ENCODE measurements around the gene OR52R1. TPM values are rescaled to one million over a fixed set of nuclear protein-coding genes. Genes with fewer than 3 reads are reported as not detected.
"Not testable (repeated sequence)": the region's sequence is repeated elsewhere in the genome, so short reads cannot be mapped to it uniquely, and the experiment has no call there.

Gene OR52R1
- total RNA-seq, result not detected

DNA sequence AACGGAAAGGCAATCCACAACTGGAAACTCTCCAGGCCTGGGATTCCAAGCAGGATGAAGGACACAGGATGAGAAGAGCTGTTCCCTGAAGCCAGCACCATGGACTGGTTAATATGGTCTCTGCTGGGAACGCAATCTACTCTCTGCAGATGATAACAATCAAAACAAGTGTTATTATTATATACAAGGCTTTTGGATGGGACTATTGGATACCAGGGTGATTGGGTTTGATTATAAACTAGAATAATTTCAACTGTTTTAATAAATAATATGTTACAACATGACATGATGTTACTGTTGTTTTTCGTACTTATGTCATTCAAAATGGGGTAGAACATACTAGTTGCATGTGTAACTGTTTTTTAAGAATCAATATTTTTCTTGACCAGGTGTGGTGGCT, at the start of gene OR52R1:
Gene OR52R1 (minus strand): TSS at position 101 of the 400 bp plus-strand sequence. CDS start 0 bp downstream, at position 101.
- no peak within 1 kb of the TSS for H3K4me3 Mint-ChIP-seq

DNA sequence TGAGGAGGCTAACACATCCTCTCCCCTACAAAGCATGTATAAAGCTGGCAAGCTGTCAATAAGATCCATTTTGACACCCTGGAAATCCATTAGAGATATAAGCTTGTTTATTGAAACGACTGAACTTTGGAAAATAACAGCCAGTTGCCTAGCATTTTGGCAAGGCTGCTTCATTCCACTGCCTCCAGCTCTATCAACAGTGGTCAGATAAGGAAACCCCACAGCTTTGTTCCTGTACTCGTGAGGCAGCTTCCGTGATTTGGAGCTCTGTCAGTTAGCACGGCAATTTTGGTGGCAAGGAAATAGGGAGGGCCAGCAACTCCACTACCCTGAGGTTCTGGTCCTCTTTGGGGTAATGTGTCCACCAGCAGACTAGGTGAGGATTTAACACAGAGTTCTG, 46.9 kb upstream of the OR52R1 start:
- no peak for DNase-seq
- no peak overlapping the region for H3K27ac Mint-ChIP-seq
- H3K27me3 Mint-ChIP-seq, result peaks cover 8% of the 10 kb centered on the region
- H3K36me3 Mint-ChIP-seq, result no peaks in the 10 kb centered on the region
- no peaks in the 10 kb centered on the region for H3K9me3 Mint-ChIP-seq
- H3K4me1 Mint-ChIP-seq, result no peaks in the 10 kb centered on the region
- no peak overlapping the region for H3K4me3 Mint-ChIP-seq

More for the DNA sequence above, at the start of gene OR52R1:
- H3K4me1 Mint-ChIP-seq, result no peaks in the 10 kb centered on the region
- H3K27ac Mint-ChIP-seq, result no peak within 1 kb of the TSS
- no peak for DNase-seq
- no peaks in the 10 kb centered on the region for H3K9me3 Mint-ChIP-seq
- no peaks in the 10 kb centered on the region for H3K36me3 Mint-ChIP-seq
- H3K27me3 Mint-ChIP-seq, result no peaks in the 10 kb centered on the region

DNA sequence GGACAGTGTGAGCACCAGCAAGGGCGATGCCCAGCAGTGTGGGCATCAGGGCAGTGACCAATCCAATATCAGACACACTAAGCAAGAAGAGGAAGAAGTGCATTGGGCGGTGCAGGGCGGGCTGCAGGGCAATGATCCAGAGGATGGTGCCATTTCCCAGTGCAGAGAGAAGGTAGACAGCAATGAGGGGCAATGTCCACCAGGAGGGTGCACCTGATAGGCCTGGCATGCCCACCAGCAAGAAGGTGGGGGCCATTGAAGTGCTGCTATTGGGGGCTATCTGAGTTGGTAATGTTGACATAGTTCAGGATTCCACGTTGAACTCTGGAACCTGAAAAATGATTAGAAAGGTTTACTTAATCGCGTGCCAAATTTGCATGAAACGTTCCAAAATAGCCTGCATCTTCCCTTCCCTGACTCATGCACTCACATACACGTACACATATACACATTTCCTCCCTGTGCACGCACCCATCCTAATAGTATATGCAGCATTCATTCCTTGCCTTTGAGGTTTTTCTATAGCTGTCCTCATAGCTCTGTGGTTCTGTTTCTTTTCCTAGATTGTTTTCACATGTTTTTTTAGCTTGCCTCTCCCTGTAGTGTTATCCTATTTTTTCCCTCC, 44.8 kb upstream of the OR52R1 start, which contains the start of gene OR51S1:
Gene OR51S1 (minus strand): TSS at position 301 of the 625 bp plus-strand sequence. CDS start 0 bp downstream, at position 301.
- peaks cover 8% of the 10 kb centered on the region for H3K27me3 Mint-ChIP-seq
- H3K4me1 Mint-ChIP-seq, result no peaks in the 10 kb centered on the region

DNA sequence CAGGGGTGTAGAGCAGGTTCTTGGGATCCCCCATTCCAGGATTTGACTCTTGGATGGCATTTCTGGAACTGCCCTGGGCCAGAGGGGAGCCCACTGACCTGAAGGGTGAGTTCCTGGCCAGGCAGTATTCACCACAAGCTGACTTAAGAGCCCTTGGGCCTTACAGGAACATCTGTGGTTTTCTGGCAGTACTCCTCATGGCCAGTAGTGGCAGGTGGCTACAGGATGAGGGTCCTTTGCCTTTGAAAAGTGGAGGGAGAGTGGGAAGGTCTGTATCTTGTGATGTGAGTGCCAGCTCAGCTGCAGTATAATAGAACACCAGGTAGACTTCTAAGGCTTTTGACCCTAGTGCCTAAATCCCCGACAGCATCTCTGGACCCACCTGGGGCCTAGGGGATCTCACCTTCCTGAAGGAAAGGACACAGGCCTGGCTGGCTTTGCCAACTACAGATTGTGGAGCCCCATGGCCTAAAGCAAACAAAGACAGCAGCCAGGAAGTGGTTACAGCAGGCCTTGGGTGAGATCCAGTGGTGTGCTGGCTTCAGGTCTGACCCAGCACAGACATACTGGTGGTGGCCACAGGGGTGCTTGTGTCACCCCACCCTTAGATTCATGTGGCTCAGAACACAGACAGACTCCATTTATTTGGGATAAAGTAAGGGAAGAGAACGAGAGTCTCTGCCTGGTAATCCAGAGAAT, 35.8 kb upstream of the OR52R1 start:
- DNase-seq, result no peak
- Mint-ChIP-seq H3K36me3 (no peaks in the 10 kb centered on the region), H3K27me3 (peaks cover 8% of the 10 kb centered on the region), H3K9me3 (no peaks in the 10 kb centered on the region), H3K27ac (no peak overlapping the region), H3K4me3 (no peak overlapping the region), H3K4me1 (no peaks in the 10 kb centered on the region)

More for the DNA sequence above, 44.8 kb upstream of the OR52R1 start, which contains the start of gene OR51S1:
- Mint-ChIP-seq H3K9me3 (no peaks in the 10 kb centered on the region), H3K4me3 (no peak within 1 kb of the TSS), H3K36me3 (no peaks in the 10 kb centered on the region), H3K27ac (no peak within 1 kb of the TSS)
- DNase-seq, result no peak

DNA sequence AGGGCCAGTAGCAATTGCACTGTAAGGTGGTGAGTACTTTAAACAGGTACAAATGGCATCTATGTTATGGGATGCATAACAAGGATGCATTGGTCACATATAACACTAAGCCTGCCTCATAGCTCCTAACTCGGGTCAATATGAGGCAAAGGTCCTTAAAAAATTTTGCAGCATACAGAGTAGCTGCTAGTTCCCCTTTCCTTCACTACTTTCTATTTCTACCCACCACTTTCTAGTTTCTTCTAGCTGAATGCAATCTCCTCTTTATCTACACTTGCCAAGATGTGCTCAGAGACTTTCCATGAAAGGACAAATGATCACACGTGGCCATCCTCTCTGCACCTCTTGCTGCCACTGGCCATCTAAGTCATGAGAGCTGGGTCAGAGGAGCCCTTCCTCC, 26.7 kb upstream of the OR52R1 start:
- H3K27ac Mint-ChIP-seq, result no peak overlapping the region
- H3K4me3 Mint-ChIP-seq, result no peak overlapping the region
- H3K36me3 Mint-ChIP-seq, result no peaks in the 10 kb centered on the region
- DNase-seq, result no peak
- no peaks in the 10 kb centered on the region for H3K9me3 Mint-ChIP-seq
- no peaks in the 10 kb centered on the region for H3K4me1 Mint-ChIP-seq
- H3K27me3 Mint-ChIP-seq, result peaks cover 6% of the 10 kb centered on the region

DNA sequence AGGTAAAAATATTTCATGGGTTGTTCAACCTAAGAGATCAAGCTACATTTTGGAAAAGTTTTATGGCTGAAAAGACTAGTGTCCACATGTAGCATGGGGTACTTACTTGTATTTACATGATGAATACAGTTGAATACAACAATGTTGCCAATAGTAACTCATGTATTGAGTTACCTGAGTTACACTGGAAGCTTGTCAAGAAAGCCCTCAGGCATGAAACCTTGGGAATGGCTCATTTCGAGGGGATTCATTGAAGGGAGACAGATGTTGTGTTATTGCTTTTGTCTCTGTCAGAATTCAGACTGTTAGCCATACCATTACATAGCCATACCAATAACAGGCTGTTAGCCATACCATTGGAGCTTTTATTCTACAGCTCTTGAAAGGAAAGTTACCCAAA, 26.2 kb upstream of the OR52R1 start:
- no peaks in the 10 kb centered on the region for H3K36me3 Mint-ChIP-seq
- no peaks in the 10 kb centered on the region for H3K9me3 Mint-ChIP-seq
- H3K27ac Mint-ChIP-seq, result no peak overlapping the region
- no peaks in the 10 kb centered on the region for H3K4me1 Mint-ChIP-seq
- no peak for DNase-seq
- H3K4me3 Mint-ChIP-seq, result no peak overlapping the region
- peaks cover 4% of the 10 kb centered on the region for H3K27me3 Mint-ChIP-seq

DNA sequence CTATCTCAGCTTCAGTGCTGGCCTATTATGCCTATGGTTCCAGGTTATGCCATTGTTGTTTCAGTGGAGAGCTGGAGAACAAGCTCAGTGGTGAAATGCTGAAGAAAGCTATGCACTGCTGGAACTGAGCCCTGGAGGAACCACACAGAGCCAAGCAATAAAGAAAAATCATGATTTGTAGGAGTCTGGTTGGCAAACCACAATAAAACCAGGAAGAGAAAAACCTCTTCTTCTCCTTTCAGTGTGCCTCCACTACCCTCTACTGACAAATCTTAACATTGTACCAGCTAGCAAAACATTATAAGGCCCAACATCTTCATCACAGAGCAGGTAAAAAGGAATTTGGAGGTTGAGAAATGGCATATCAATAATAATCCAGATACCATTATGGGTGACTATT, 22.2 kb upstream of the OR52R1 start:
- no peaks in the 10 kb centered on the region for H3K4me1 Mint-ChIP-seq
- no peak overlapping the region for H3K4me3 Mint-ChIP-seq

DNA sequence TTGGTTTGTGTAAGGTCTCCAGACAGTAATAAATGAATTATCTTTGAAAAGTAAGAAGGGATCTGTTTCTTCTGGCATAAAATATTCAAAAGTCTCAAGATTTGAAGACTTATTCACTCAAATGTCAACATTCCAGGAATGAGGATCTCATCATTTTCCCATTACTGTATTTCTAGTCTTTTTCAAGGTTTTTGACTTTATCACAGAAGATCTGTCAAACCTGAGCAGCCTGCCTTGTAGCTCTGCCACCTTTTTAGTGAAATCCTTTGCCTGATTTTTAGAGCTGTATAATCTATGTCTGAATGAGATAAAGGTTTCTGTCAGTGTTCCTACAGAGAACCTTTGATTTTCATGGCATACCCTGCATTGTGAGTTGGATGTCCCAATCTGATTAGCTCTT, 21.0 kb upstream of the OR52R1 start:
- Mint-ChIP-seq H3K27ac (no peak overlapping the region), H3K4me1 (no peaks in the 10 kb centered on the region), H3K9me3 (no peaks in the 10 kb centered on the region), H3K4me3 (no peak overlapping the region), H3K36me3 (no peaks in the 10 kb centered on the region), H3K27me3 (peaks cover 8% of the 10 kb centered on the region)
- DNase-seq, result no peak

More for the DNA sequence above, 22.2 kb upstream of the OR52R1 start:
- no peaks in the 10 kb centered on the region for H3K36me3 Mint-ChIP-seq
- H3K9me3 Mint-ChIP-seq, result no peaks in the 10 kb centered on the region
- peaks cover 6% of the 10 kb centered on the region for H3K27me3 Mint-ChIP-seq
- H3K27ac Mint-ChIP-seq, result no peak overlapping the region
- DNase-seq, result no peak

DNA sequence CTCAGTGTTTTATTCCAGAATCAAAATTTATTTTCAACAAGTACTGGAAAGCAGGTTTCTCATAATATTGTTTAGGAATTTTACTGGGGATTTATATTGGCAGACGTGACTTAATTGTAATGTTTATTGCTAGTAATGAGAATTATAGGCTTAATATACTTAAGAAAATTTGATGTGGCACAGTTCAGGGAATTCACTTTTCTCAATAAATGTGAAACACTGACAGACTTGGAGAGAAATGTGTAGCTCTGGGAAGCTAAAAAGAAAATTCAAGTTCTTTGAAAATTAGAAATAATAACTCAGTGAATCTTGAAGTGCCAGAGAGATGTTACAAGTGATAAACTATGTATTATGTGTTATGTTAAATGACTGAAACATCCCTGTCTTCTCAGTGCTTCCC, 16.8 kb upstream of the OR52R1 start, which contains the start of gene OR51F2:
Gene OR51F2 (plus strand): TSS at position 301 of the 400 bp plus-strand sequence. CDS start 101 bp downstream, outside the sequence.
- Mint-ChIP-seq H3K4me3 (no peak within 1 kb of the TSS), H3K9me3 (no peaks in the 10 kb centered on the region), H3K27me3 (peaks cover 16% of the 10 kb centered on the region), H3K4me1 (no peaks in the 10 kb centered on the region), H3K27ac (no peak within 1 kb of the TSS), H3K36me3 (no peaks in the 10 kb centered on the region)
- DNase-seq, result no peak

DNA sequence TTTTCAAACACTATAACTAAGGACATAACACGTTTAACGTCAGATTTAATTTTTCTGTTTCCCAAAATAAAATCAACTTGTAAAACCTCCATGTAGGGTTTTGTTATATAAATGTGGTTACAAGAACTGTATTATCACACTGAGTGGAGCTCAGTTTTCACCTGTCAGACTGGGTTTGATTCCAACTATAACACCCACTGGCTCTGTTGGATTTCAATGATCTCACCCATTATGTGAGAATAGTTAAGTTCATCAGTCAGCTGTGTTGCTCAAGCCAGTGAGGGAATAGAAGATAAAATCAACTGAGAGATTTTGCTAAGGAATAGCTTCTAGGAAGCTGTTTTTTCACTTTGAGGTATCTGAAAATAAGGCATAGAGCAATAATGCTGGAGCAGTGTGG, 5.1 kb upstream of the OR52R1 start:
- H3K4me1 Mint-ChIP-seq, result no peaks in the 10 kb centered on the region
- H3K27ac Mint-ChIP-seq, result no peak overlapping the region
- no peak for DNase-seq
- no peaks in the 10 kb centered on the region for H3K36me3 Mint-ChIP-seq
- peaks cover 4% of the 10 kb centered on the region for H3K27me3 Mint-ChIP-seq
- no peak overlapping the region for H3K4me3 Mint-ChIP-seq
- H3K9me3 Mint-ChIP-seq, result no peaks in the 10 kb centered on the region

DNA sequence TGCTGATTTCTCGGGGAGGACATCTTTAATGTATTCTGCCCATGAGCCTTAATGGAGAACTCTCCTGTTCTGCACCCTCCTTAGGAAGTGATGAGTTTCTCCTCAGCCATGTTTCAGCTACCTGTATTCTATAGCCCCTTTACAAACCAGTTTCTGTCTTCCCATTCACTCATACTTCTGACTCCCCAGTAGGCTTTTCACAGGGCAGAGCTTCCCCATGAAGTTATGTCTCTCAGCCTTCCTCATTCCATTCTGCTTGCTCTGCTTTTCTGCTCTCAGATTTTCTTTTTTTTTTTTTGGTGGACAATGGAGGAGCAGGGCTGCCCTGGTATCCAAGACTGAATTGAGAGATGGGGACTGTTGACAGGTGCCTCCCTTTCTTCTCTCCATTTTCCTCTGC, 4.3 kb upstream of the OR52R1 start:
- no peak overlapping the region for H3K4me3 Mint-ChIP-seq
- H3K36me3 Mint-ChIP-seq, result no peaks in the 10 kb centered on the region
- no peaks in the 10 kb centered on the region for H3K9me3 Mint-ChIP-seq
- no peaks in the 10 kb centered on the region for H3K4me1 Mint-ChIP-seq
- peaks cover 4% of the 10 kb centered on the region for H3K27me3 Mint-ChIP-seq
- DNase-seq, result no peak
- H3K27ac Mint-ChIP-seq, result no peak overlapping the region

DNA sequence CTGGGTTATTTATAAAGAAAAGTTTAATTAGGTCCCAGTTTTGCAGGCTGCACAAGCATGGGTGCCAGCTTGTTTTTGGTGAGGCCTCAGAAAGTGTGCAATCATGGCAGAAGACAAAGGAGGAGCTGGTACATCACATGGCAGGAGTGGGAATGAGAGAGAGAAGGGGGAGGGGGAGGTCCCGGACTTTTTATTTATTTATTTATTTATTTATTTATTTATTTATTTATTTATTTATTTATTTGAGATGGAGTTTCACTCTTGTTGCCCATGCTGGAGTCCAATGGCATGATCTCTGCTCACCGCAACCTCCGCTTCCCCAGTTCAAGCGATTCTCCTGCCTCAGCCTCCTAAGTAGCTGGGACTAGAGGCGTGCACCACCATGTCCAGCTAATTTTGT, 2.9 kb downstream of the OR52R1 start:
- H3K9me3 Mint-ChIP-seq, H3K36me3 Mint-ChIP-seq, H3K27ac Mint-ChIP-seq, H3K27me3 Mint-ChIP-seq, H3K4me1 Mint-ChIP-seq, DNase-seq, H3K4me3 Mint-ChIP-seq: not testable (repeated sequence)

DNA sequence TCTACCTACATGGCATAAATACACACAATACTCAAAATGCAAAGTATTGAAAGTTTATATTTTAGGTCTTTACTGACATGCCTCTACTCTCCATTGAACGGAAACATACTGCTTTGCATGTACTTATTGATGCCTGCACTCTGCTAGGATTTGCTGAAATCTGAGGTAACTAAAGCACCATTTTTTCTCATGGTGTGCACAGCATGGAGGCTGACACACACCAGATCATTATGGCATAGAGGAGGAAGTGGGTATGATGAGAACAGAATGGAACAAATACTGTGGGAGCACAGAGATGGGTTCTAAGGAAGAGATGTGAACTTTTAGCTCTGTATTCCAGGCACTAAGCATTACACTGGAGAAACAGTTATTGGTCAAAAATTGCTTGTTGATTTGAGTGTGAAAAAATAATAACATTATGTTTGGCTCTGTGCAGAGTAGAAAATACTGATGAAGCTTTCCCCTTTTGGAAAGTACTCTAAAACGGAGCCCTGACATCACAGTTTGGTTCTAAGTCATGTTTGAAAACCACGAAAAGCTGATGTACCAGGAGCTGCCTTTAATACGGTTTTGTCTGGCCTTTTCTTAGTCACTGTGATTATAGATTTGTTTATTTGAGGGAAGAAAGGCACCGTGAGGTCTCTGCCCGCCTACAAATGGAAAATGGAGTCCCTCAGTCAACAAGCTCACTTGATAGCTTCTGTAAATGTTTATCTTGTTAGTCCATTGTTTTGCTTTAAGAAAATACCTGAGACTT, 5.6 kb downstream of the OR52R1 start:
- Mint-ChIP-seq H3K9me3 (no peaks in the 10 kb centered on the region), H3K27me3 (no peaks in the 10 kb centered on the region), H3K4me1 (no peaks in the 10 kb centered on the region), H3K27ac (no peak overlapping the region), H3K4me3 (no peak overlapping the region), H3K36me3 (no peaks in the 10 kb centered on the region)
- DNase-seq, result no peak

DNA sequence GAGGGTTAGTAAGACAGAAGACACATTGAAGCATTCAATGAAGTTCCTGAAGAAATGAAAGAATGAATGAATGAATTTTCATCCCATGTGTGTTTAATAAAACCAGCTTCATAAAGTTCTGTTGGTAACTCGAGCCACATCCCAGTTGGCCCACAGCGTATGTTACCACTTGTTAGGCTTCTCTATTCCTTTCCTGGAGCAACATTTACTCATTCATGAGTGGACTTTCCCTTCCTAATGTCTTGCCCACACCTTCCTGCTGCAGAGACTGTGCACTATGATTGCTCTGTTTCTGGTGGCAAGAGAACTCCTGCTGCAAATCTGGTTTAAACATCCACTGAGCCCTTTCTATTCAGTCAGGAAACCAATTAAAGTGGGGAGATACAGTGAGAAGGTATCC, 7.0 kb downstream of the OR52R1 start:
- no peak overlapping the region for H3K4me3 Mint-ChIP-seq
- no peaks in the 10 kb centered on the region for H3K36me3 Mint-ChIP-seq
- H3K27ac Mint-ChIP-seq, result no peak overlapping the region
- no peaks in the 10 kb centered on the region for H3K27me3 Mint-ChIP-seq
- no peaks in the 10 kb centered on the region for H3K9me3 Mint-ChIP-seq
- no peak for DNase-seq
- H3K4me1 Mint-ChIP-seq, result no peaks in the 10 kb centered on the region

DNA sequence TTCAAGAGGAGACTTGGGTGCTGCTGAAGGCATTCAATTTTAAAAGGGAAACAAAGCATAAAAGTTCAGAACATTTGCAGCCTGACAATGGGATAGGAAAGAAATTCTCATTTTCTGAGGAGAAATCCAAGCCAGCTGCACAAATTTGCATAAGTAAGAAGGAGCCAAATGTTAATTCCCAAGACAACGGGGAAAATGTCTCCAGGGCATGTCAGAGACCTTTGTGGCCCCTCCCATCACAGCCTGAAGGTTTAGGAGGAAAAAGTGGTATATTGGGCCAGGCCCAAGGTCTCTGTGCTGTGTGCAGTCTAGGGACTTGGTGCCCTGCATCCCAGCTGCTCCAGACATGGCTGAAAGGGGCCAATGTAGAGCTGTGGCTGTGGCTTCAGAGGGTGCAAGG, 21.7 kb downstream of the OR52R1 start:
- Mint-ChIP-seq H3K27me3 (peaks cover 21% of the 10 kb centered on the region), H3K9me3 (peaks cover 5% of the 10 kb centered on the region), H3K36me3 (no peaks in the 10 kb centered on the region), H3K4me1 (no peaks in the 10 kb centered on the region), H3K4me3 (no peak overlapping the region), H3K27ac (no peak overlapping the region)
- DNase-seq, result no peak

Data from activated naive CD8-positive, alpha-beta T cell treated with anti-CD3 and anti-CD28 coated beads for 36 hours (primary cell).